ENCODE results near the gene KLC4.

- TF ChIP-seq CTCF (IDR thresholded peaks at IDR 0.05) = no peak
- no peak for TF ChIP-seq POLR2A (IDR thresholded peaks at IDR 0.05)
Measured at GRCh38 chr6:43043310-43043709, 16.1 kb upstream of the KLC4 start.

All from breast epithelium (tissue), 3 donors.